Osteocyte (in vitro differentiated cells): ENCODE results near the gene S100A11. TPM values are rescaled to one million over a fixed set of nuclear protein-coding genes. Genes with fewer than 3 reads are reported as not detected.

ENCODE experiments used
- DNase-seq: peaks from one replicate; pipeline ENCODE4 v3.0.0; 2021; ENCODE audit warnings: mixed read lengths; ENCODE audit not compliant: unreplicated experiment; ENCODE audit errors: extremely low spot score
- H3K27ac Mint-ChIP-seq: one replicate; pipeline ENCODE4 v1.8.0; 2021; ENCODE audit warnings: mild to moderate bottlenecking, mixed read lengths; ENCODE audit not compliant: unreplicated experiment
- H3K27me3 Mint-ChIP-seq: one replicate; pipeline ENCODE4 v1.8.0; 2021; ENCODE audit warnings: mixed read lengths; ENCODE audit not compliant: unreplicated experiment
- H3K36me3 Mint-ChIP-seq: one replicate; pipeline ENCODE4 v1.8.0; 2021; ENCODE audit warnings: mixed read lengths; ENCODE audit not compliant: unreplicated experiment
- H3K4me1 Mint-ChIP-seq: one replicate; pipeline ENCODE4 v1.8.0; 2021; ENCODE audit warnings: mixed read lengths; ENCODE audit not compliant: unreplicated experiment
- H3K4me3 Mint-ChIP-seq: one replicate; pipeline ENCODE4 v1.8.0; 2021; ENCODE audit warnings: mild to moderate bottlenecking, moderate library complexity, mixed read lengths; ENCODE audit not compliant: unreplicated experiment
- H3K9me3 Mint-ChIP-seq: one replicate; pipeline ENCODE4 v1.8.0; 2021; ENCODE audit warnings: mixed read lengths; ENCODE audit not compliant: unreplicated experiment
- total RNA-seq: library from RNA; stranded (reverse); gene quantifications from 2 replicates; pipeline ENCODE4 v1.2.1, GENCODE V29; 2021
- TF ChIP-seq, protein P1 (sequence below): fragments of 200-600 bp; sonication (generic); IDR thresholded peaks from 2 replicates; pipeline ENCODE4 v1.5.0; 2021; ENCODE audit warnings: antibody characterized with exemption, mild to moderate bottlenecking, moderate library complexity

Gene S100A11
- total RNA-seq, 1 donor from 2014 or later: 446 TPM

- Mint-ChIP-seq H3K36me3 (peaks cover 38% of the 10 kb centered on the region), H3K27ac (peak overlapping the region; percentile 99), H3K9me3 (peaks cover 2% of the 10 kb centered on the region), H3K27me3 (no peaks in the 10 kb centered on the region), H3K4me3 (peak overlapping the region; percentile 86), H3K4me1 (peaks cover 34% of the 10 kb centered on the region)
- DNase-seq: no peak
- TF ChIP-seq, protein P1, sequence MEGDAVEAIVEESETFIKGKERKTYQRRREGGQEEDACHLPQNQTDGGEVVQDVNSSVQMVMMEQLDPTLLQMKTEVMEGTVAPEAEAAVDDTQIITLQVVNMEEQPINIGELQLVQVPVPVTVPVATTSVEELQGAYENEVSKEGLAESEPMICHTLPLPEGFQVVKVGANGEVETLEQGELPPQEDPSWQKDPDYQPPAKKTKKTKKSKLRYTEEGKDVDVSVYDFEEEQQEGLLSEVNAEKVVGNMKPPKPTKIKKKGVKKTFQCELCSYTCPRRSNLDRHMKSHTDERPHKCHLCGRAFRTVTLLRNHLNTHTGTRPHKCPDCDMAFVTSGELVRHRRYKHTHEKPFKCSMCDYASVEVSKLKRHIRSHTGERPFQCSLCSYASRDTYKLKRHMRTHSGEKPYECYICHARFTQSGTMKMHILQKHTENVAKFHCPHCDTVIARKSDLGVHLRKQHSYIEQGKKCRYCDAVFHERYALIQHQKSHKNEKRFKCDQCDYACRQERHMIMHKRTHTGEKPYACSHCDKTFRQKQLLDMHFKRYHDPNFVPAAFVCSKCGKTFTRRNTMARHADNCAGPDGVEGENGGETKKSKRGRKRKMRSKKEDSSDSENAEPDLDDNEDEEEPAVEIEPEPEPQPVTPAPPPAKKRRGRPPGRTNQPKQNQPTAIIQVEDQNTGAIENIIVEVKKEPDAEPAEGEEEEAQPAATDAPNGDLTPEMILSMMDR: no peak
Observed at GRCh38 chr1:152034324-152034653, 2.5 kb downstream of the S100A11 start.

- Mint-ChIP-seq H3K4me1 (peaks cover 34% of the 10 kb centered on the region), H3K9me3 (peaks cover 9% of the 10 kb centered on the region), H3K36me3 (peaks cover 41% of the 10 kb centered on the region), H3K27me3 (no peaks in the 10 kb centered on the region), H3K27ac (no peak overlapping the region), H3K4me3 (no peak overlapping the region)
- DNase-seq: no peak
- TF ChIP-seq, protein P1: no peak
Observed at GRCh38 chr1:152029929-152030211, 6.9 kb downstream of the S100A11 start.

DNA sequence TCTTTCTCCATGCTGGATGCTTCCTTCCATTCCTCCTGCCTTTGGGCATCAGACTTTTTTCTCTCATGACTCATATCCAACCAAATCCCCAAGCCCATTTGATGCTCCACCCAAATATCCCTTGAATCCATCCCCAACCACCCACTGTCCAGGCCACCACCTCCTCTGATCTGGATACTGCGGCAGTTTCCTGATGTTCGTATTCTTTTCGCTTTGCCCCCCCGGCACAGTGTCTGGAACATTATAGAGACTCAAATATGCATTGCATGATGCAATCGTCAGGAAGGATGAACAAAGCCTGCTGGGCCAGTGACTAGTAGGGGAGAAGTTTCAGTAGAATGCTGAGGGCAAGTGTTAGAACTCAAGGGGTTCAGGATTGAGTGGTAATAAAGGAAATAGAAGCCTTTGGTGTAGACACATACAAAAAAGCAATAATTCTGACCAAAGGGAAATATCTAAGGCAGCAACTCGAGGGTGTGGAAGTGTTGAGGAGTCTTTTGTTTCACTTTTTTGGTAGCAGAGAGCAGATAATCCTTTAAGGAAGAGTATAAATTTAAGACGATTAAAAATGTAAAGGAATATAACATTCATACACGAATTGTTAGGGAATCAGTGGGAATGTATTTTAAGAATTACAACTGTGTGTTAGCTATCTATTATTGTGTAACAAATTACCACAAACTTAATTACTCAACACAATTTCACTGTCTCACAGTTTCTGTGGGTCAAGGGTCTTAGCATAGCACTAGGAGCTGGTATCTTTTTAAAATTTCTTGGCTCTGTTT, 7.5 kb downstream of the S100A11 start:
- H3K27me3 Mint-ChIP-seq: no peaks in the 10 kb centered on the region
- H3K9me3 Mint-ChIP-seq: peaks cover 9% of the 10 kb centered on the region
- H3K4me1 Mint-ChIP-seq: peaks cover 28% of the 10 kb centered on the region
- peaks cover 41% of the 10 kb centered on the region for H3K36me3 Mint-ChIP-seq
- TF ChIP-seq, protein P1: no peak
- peak overlapping the region; percentile 82 for H3K27ac Mint-ChIP-seq
- H3K4me3 Mint-ChIP-seq: no peak overlapping the region
- no peak for DNase-seq

DNA sequence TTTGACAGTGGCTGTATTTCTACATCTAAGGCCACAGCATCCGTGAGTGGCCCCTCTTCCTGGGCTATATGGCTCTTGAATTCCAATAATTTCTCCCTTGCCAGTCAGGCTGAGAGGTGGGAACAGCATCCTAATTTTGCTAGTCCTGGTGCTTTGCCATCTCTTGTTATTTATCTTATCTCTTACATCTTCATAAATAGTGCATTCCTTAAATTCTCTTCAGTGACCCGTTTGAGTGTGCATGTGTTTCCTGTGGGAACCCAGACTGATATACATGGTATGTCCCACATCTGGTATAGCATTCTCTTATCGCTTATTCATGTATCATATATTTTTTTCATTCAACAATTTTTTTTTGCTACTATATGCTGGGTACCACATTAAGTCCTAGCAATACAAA, 9.9 kb downstream of the S100A11 start:
- H3K36me3 Mint-ChIP-seq: peaks cover 18% of the 10 kb centered on the region
- no peak for DNase-seq
- peaks cover 9% of the 10 kb centered on the region for H3K9me3 Mint-ChIP-seq
- no peak overlapping the region for H3K4me3 Mint-ChIP-seq
- peaks cover 18% of the 10 kb centered on the region for H3K4me1 Mint-ChIP-seq
- no peak overlapping the region for H3K27ac Mint-ChIP-seq
- H3K27me3 Mint-ChIP-seq: peaks cover 9% of the 10 kb centered on the region
- TF ChIP-seq, protein P1: no peak

DNA sequence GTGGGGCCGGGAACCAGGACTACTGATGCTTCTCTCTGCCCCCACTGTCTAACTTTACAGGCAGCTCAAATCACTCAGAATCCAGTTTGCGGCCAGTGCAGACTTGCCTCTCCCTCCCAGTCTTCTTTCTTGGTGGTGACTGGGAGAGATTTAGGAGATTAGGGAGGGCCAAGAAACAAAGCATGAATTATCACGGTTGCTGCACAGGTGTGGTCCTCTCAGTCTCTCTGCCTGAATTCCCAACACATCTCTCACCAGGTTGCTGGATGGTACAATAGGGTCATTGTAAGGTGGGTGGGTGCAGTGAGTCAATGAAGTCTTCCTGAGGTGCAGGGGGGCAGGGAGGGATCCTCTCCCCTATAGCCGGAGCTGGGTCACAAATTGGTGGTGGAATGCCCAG, 12.6 kb downstream of the S100A11 start:
- no peak for DNase-seq
- Mint-ChIP-seq H3K4me1 (peaks cover 11% of the 10 kb centered on the region), H3K36me3 (peaks cover 2% of the 10 kb centered on the region), H3K4me3 (no peak overlapping the region), H3K27ac (no peak overlapping the region), H3K27me3 (peaks cover 11% of the 10 kb centered on the region), H3K9me3 (peaks cover 7% of the 10 kb centered on the region)
- TF ChIP-seq, protein P1: no peak
